GM19324 (cell line): Measurements from ENCODE around the gene CDIP1.
"Not testable (repeated sequence)": the region's sequence is repeated elsewhere in the genome, so short reads cannot be mapped to it uniquely, and the experiment has no call there.

Source experiments
- ATAC-seq: cut with Tn5 transposase; IDR thresholded peaks from one replicate; pipeline ENCODE4 v1.9.1; 2021; ENCODE audit warnings: mild to moderate bottlenecking, moderate library complexity; ENCODE audit not compliant: unreplicated experiment, low FRiP score

The CDIP1 gene

DNA sequence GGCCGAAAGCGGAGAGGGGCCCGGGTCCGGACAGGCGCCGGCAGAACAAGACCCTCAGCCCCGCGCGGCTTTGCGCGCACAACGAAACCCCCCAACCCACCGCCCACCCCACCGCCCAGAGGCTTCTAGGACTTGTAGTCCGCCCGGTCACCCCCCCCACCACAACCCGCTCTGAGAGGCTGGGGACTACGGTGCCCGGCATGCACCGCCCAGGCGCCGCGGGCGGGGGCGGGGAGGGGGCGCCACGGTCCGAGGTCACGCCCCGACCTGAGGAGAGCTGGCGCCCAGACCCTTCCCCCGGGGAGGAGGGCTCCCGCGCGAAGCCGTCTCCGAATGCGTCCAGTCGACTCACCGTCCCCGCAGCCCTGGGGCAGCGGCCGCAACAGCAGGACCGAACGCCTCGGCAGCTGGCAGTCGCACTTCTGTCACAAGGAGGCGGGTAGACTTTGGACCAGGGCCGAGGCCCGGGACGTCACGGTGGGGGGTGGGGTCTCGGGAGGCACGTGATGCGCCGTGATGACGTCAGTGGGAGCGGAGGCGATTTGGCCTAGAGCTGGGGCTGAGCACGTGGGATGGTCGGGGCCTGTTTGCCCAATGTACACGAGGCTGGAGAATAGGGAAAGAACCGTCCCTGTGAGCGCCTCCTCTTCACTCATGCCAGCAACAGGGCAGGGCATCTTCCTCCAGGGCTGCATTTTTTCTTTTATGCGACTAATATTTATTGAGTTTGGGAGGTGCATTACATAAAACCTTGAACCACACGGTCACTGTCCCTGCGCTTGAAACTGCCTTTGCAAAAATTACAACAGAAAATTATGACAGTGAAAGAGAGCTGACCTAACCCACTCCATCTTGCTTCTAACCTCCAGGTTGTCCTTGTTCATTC lies at the start of gene CDIP1:
Gene CDIP1 (minus strand): TSS at position 424 of the 886 bp plus-strand sequence. CDS start 24,643 bp downstream, outside the sequence.
- ATAC-seq = peak; percentile 88

DNA sequence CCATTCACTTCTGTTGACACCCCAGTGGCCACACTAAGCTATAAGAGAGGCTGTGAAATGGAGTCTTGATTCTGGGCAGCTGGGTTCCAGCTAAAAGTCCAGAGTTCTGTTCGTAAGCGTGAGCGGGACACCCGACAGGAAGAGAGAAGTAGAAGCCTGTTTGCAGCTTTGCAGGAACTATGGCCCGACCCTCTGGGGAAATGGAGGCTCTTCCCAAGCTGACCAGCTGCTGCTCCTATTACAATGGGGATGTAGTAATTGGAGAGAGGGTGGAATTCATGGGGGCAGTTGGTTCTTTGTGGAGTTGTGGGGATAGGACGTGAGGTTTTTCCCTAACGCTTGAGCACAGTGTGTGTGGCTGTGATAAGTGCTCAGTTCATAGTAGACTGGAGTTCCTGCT lies 47.7 kb upstream of the CDIP1 start:
- ATAC-seq = no peak

DNA sequence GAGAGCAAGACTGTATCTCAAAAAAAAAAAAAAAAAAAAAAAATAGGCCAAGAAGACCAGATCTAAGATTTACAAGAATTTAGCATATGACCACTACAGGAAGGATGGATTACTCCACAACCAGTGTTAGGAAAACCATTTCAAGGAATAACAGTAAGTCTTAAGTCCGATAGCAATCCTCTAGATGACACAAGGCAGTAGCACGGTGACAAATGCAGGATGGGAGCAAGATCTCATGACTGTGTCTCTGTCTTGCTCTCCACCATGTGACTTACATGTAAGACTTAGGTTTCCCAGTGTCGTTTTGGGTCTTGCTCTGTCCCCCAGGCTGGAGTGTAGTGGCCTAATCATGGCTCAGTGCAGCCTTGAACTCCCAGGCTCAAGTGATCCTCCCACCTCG lies 45.3 kb upstream of the CDIP1 start:
- no peak for ATAC-seq

DNA sequence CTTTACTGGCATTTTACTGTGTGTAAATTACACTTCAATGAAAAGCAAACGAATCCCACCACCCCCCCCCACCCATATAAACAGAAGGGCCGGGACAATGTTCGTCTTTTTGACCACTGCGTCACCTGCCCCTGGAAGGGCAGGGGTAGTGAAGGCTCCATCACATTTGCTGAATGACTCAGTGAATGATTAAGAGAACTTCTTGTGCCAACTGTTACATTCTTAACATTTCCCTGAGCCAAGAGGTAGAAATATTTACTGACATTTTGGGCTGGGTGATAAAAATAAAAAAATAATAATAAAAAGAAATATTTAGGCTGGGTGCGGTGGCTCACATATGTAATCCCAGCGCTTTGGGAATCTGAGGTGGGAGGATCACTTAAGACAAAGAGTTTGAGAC lies 41.7 kb upstream of the CDIP1 start:
- no peak for ATAC-seq

DNA sequence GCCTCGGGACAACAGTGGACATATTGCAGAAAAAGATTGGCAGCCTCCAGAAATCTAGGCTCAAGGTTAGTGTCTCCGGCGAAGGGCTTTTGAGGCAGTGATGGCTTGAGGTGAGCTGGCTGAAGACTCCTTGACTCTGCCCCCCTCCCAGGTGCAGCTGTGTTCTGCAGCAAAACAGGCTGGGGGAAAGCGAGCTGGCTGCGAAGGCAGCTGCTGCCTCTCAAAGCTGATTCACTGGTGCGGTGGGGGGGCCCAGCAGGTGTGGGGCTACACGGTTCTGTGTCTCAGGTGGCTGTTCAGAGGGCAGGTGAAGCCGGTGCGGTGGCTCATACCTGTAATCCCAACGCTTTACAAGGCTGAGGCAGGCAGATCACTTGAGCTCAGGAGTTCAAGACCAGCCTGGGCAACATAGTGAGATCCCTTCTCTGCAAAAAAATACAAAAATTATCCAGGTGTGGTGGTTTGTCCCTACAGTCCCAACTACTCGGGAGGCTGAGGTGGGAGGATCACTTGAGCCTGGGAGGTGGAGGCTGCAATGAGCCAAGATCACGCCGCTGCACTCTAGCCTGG lies 40.5 kb upstream of the CDIP1 start:
- no peak for ATAC-seq

DNA sequence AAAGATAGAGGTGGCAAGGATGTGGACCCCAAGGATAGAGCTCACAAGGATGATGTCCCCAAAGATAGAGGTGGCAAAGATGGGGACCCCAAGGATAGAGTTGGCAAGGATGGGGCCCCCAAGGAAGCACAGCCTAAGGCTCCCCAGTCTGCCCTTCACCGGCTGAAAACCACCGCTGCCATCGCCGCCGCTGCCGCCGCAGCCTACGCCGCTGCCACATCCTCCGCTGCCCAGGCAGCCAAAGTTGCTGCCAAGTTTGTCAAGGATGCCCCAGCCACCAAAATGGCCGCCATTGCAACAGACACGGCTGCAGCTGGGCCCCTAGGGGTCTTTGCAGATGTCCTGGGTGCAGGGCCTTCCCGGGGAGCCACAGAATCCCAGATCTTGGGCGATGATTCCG lies 37.4 kb upstream of the CDIP1 start:
- no peak for ATAC-seq

DNA sequence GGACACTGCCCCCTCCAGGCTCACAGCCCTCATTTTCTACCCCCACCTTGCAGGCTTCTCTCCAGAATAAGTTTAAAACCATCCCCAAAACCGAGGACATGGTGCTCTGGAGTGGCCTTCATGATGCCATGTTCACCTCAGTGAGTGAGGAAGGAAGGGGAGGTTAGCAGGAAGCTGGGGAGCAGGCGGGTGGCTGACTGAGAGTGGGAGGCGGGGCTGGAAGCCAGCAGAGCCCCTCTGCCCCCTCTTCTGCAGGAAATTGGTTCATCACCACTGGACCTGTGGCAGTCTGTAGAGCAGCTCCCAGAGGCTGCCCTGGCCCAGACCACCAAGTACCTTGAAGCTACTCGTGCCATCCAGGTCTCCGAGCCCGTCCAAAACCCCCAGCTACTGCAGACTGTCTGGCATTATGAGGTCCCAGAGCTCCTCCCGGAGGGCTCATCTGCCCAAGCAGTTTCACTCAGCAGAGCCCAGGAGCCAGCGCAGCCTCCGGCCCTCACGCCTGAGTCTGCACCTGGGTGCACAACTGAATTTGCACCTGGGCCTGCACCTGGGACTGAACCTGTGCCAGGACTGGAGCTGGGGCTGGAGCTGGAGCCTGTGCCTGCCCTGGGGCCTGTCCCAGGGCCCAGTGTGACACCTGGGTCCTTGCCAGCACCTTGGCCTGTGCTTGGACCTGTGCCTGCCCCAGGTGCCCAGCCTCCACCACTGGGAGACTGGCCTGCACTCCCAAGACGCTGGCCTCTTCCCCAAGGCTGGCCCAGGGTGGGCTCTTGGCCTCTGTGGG lies 36.5 kb upstream of the CDIP1 start:
- no peak for ATAC-seq

DNA sequence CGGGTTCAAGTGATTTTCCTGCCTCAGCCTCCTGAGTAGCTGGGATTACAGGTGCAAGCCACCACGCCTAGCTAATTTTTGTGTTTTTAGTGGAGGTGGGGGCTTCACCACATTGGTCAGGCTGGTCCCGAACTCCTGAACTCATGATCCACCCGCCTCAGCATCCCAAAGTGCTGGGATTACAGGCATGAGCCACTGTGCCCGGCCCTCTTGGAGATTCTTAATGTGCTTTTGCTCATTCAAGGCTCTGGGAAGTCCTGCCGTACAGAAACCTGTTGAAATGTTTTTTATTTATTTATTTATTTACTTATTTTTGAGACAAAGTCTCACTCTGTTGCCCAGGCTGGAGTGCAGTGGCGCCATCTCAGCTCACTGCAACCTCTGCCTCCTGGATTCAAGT lies 35.4 kb upstream of the CDIP1 start:
- not testable (repeated sequence) for ATAC-seq

DNA sequence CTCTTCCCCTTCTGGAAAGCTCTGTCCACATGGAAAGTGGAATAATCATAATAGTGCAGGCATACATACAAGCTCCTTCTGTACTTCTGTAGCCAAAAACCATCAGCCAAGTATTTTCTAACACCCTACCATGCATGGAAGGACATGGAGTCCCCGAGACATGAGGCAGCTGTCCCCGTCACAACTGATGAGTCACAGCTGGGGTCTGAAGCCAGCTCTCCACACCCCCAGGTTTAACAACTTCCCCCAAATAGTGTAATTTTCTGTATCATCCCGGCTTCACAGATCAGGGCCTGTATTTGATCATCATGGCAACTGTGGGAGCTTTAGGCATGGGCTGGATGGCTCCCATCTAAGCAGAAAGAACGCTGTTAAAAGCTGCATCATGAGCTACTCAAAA lies 34.1 kb upstream of the CDIP1 start:
- ATAC-seq = no peak

DNA sequence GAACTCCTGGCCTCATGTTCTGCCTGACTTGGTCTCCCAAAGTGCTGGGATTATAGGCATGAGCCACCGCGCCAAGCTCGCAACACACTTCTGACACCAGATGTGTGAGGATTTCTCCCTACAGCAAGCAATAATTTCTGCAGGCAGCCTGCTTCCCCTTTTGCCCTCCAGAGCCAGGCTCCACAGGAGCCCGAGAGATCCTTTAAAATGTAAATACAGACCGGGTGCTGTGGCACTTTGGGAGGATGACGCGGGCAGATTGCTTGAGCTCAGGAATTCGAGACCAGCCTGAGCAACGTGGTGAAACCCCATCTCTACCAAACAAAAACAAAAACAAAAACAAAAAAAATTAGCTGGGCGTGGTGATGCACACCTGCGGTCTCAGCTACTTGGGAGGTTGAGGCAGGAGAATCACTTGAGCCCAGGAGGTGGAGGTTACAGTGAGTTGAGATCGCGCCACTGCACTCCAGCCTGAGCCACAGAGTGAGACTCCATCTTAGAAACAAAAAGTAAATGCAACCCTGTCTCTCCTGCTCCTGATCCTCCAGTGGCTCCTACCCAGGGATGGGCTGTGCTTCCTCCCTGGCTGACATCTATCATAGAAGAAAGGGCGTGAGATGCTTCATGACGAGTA lies 32.2 kb upstream of the CDIP1 start:
- no peak for ATAC-seq

DNA sequence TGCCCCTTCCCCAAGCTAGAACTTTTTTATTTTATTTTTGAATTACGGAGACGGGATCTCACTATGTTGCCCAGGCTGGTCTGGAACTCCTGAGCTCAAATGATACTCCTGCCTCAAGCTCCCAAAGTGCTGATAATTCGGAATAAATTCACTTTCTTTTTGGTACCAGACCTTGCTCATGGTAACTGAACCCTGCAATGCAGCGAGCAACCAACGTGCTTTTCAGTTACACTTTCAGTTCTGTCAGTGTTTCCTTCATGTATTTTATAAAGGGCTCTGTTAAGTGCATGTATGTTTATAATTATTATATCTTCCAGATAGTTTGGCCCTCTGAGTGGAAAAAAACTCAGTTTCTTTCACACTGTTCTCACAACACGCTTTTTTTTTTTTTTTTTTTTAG lies 31.5 kb upstream of the CDIP1 start:
- ATAC-seq = no peak

DNA sequence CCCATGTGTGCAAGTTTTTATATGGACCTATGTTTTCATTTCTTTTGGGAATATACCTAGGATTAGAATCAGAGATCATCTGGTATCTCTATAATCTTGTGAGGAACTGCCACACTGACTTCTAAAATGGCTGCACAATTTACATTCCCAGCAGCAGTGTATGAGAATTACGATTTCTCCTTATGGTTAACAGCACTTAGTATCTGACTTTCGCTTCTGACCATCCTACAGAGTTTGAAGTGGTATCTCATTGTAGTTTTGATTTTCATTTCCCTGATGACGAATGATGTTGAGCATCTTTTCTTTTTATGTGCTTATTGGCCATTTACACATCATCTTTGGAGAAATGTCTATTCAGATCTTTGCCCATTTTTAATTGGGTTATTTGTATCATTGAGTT lies 27.6 kb upstream of the CDIP1 start:
- no peak for ATAC-seq

DNA sequence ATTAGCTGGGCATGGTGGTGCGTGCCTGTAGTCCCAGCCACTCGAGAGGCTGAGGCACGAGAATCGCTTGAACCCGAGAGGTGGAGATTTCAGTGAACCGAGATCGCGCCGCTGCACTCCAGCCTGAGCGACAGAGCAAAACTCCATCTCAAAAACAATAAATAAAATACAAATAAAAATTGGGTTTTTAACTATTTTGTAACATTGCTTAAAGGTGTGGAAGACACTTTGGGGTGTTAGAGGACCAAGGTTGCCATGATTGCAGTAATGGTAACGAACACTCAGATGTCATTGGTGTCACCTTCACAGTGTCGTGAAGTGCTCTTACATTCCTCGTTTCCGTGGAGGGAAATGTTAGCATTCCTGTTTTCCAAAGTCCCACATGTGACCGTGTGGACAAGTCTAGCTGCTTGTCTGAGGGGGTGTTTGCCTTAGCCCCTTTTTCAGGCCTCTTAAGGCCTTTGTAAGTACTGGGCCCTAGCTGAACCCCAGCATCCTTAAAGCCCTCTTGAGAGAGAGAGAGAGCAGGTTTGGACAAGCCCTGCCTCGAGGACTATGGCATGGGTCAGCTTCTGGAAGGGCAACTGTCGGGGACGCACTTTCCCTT lies 26.2 kb upstream of the CDIP1 start:
- no peak for ATAC-seq

DNA sequence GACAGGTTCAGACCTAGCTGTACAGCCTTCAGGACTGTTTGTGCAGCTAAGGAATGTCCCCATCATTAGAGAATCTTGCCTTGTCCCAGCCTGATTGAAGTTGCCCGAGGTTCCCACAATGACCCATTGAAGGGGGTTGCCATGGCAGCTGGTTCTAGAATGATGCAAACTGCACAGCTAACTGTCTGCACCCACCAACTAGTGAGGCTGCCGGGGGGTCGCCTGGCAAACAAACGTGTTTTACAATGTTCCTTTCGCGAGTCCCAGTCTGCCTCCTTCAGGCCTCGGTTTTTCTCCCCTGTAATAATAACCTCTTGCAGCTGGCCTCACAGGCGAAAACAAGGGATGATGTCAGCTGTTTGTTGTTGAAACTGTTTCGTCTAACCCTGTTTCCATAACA lies 23.0 kb upstream of the CDIP1 start:
- no peak for ATAC-seq

DNA sequence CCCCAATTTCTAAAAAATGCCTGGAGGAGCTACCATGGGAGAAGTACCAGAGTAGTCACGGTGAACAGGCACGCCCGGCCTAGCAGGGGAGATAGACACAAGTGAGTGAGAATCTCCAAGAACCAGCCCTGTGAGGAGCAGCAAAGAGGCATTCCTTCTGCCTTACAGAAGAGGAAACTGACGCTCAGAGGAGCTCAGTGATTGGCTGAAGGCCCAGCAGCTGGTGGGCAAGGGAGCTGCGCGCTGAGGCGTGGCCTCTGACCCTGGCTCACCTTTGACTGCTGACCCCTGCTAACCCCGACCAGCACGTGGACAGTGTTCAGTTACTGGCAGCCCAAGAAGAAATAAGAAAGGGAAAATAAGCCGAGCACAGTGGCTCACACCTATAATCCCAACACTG lies 19.4 kb upstream of the CDIP1 start:
- ATAC-seq = no peak

DNA sequence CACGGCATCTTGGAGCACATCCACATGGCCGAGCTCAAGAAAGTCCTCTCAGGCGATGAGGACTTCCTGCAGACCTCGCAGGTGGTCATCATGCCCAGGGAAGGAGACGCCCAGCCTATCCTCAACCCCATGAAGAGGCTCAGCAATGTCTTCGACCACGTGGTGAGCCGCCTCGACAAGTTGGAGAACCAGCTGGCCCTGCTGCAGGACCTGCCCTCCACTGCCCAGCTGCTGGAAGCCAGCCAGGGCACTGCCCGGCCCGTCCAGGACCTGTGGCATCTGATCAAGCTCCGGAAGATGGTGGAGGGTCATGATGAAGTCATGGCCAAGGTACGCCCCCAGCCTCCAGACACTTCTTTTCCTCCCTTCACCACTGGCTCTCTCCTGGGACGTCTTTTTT lies 18.0 kb upstream of the CDIP1 start:
- no peak for ATAC-seq

DNA sequence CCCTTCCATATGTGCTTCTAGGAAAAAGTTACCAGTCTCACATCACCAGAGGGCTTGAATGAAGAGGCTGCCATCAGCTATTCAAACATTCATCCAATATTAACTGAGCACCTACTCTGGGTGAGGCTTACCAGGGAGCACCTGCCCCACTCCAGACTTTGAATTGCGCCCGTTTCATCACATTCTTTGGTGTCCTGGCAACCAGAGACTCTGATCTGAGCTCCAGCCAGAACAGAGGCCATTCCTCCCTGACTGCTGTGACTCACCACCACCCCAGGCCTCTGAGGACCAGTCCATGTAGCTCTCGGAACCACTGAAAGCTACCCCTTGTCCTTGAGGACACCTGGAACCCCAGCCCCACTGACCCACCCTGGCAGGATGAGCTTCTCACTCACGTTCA lies 17.5 kb upstream of the CDIP1 start, which contains the start of gene C16orf96:
Gene C16orf96 (plus strand): TSS at position 229 of the 400 bp plus-strand sequence. CDS start 150 bp downstream, at position 379.
- no peak for ATAC-seq

DNA sequence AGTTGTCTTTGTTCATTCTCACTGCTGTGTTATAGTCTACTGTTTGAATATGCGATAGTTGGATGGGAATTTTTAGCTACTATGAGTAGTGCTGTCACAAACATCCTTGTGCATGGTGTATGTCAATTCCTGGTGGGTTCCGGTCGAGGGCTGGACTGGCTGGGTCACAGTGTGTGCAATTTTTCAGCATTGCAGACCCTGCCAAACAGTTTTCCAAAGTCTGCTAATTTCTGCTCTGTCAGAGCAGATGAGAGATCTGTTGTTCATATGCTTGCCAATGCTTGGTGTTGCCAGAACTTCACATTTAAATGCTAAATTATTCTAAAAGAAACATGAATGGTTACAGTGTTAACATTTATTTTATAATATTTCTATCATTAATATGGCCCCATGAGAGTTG lies 14.0 kb upstream of the CDIP1 start:
- no peak for ATAC-seq

DNA sequence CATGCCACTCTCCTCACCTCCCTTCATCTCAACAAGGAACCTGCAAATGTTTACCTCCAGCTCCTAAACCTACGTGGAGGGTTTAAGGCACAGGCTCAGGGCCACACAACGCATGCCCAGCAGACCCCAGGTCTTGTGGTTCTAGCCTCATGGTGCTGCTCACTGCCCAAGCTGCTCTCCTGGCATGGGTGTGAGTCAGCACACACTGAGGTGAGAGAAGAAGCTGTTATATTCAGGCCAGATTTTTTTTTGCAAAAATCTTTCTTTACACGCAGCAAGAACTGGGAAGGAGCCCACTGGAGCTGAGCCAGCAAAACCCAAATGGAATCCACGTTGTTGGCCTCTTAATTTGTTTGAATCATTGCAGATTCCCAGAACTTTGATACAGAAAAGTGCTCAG lies 12.0 kb upstream of the CDIP1 start:
- ATAC-seq = no peak

DNA sequence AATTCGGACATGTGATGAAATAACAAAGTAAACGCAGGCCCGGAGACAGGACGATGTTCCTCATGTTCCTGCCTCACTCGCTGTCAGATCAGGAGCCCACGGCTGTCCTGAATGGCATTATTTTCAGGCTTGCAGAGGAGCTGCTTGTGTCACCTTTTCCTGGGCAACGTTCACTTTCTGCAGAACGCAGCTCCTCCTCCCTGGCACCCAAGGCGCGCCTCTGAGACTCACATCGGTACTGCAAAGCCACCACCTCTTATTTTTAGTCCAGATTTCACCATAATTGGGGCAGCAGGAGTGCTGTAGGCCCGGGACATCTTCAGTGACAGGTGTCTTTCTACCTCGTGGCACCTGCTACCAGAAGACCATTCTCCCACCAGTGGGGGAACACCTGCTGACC lies 9.6 kb upstream of the CDIP1 start:
- ATAC-seq = no peak
